Measurements from ENCODE around the gene IRF2BP2.
A peak's percentile ranks its signal among the peaks of the same experiment; 100 is the strongest.

IRF2BP2 gene

DNA sequence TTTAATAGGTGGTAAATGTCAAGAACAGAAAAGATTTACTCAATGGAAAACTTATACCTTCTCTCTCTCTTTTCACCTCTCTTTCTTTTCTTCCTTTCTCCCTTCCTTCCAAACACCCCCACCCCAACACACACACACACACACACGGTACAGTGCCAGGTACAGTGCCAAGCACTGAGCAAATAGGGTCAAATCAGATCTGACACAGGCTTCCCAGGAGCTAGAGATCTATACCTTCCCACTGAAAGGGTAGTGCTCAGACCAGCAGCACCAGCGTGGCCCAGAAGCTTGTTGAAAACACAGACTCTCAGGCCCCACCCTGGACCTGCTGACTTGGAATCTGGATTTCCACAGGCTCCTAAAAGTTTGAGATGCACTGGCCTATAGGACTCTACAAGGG lies 31.9 kb downstream of the IRF2BP2 start:
- Histone ChIP-seq H3K4me1 (ENCODE audit: control insufficient read depth in 5 of 5, insufficient read depth in 5 of 5, low read length in 5 of 5) (peaks cover 0 to 31% (median 20%) of the 10 kb centered on the region in 5 donors), H3K27me3 (ENCODE audit: control insufficient read depth in 5 of 5, insufficient read depth in 4 of 5, low read length in 5 of 5) (no peaks in the 10 kb centered on the region), H3K9ac (ENCODE audit: low read length in 5 of 5) (no peak overlapping the region), H3K27ac (ENCODE audit: low read depth, low read length) (no peak overlapping the region), H3K9me3 (ENCODE audit: control insufficient read depth in 5 of 5, low read length in 5 of 5) (no peaks in the 10 kb centered on the region), H3K36me3 (ENCODE audit: control insufficient read depth in 5 of 5, insufficient read depth in 5 of 5, low read length in 5 of 5) (no peaks in the 10 kb centered on the region), H3K4me3 (ENCODE audit: low read depth in 1 of 5, low read length in 5 of 5) (no peak overlapping the region)

- H3K27ac ChIP-seq (ENCODE audit: low read depth, low read length): no peak overlapping the region
- no peaks in the 10 kb centered on the region for H3K9me3 ChIP-seq (ENCODE audit: control insufficient read depth in 5 of 5, low read length in 5 of 5)
- H3K36me3 ChIP-seq (ENCODE audit: control insufficient read depth in 5 of 5, insufficient read depth in 5 of 5, low read length in 5 of 5): no peaks in the 10 kb centered on the region
- H3K9ac ChIP-seq (ENCODE audit: low read length in 5 of 5): no peak overlapping the region
- H3K27me3 ChIP-seq (ENCODE audit: control insufficient read depth in 5 of 5, insufficient read depth in 4 of 5, low read length in 5 of 5): no peaks in the 10 kb centered on the region
- peaks cover 0 to 16% (median 9%) of the 10 kb centered on the region in 5 donors for H3K4me1 ChIP-seq (ENCODE audit: control insufficient read depth in 5 of 5, insufficient read depth in 5 of 5, low read length in 5 of 5)
- H3K4me3 ChIP-seq (ENCODE audit: low read depth in 1 of 5, low read length in 5 of 5): no peak overlapping the region
Observed at GRCh38 chr1:234573711-234574299, 36.2 kb downstream of the IRF2BP2 start.

DNA sequence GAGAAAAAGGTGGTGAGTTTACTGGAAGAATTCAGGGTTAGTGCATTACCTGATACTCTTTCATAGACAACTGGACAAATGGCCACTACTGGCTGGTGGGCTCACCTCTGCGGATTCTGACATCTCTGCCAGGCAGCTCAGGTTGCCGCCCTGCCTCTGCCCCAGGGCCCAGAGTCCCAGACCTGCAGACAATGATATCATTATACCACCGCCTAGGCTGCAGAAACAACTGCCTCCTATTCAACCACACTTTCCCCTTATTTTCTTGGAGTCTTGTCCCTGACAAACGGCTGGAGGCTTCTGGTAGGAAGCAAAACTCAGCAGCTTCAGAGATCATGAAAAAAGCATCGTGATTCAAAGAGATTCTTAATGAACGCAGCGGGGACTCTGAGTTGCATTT lies 37.0 kb downstream of the IRF2BP2 start:
- Histone ChIP-seq H3K9ac (ENCODE audit: low read length in 5 of 5) (no peak overlapping the region), H3K9me3 (ENCODE audit: control insufficient read depth in 5 of 5, low read length in 5 of 5) (no peaks in the 10 kb centered on the region), H3K27me3 (ENCODE audit: control insufficient read depth in 5 of 5, insufficient read depth in 4 of 5, low read length in 5 of 5) (no peaks in the 10 kb centered on the region), H3K27ac (ENCODE audit: low read depth, low read length) (no peak overlapping the region), H3K4me3 (ENCODE audit: low read depth in 1 of 5, low read length in 5 of 5) (no peak overlapping the region), H3K4me1 (ENCODE audit: control insufficient read depth in 5 of 5, insufficient read depth in 5 of 5, low read length in 5 of 5) (peaks cover 0 to 16% (median 9%) of the 10 kb centered on the region in 5 donors), H3K36me3 (ENCODE audit: control insufficient read depth in 5 of 5, insufficient read depth in 5 of 5, low read length in 5 of 5) (no peaks in the 10 kb centered on the region)

DNA sequence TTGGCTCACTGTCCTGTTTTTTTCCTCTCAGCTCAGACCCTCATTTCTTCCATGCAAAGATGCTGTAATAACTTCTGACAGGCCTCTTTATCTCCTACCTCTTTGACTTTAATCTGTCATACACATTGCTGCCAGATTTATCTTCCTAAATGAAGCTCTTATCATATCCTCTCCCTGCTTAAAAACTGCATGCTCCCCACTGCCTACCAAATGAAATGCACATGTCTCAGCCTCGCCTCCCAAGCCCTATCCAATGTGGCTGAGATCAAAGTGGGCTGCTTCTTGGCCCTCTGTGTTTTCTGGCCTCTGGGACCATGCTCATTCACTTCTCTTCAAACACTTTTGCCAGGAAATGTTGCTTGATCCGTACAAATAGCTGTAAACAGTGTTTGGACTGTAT lies 38.3 kb downstream of the IRF2BP2 start:
- Histone ChIP-seq H3K9ac (ENCODE audit: low read length in 5 of 5) (no peak overlapping the region), H3K27ac (ENCODE audit: low read depth, low read length) (no peak overlapping the region), H3K4me1 (ENCODE audit: control insufficient read depth in 5 of 5, insufficient read depth in 5 of 5, low read length in 5 of 5) (peaks cover 0 to 16% (median 9%) of the 10 kb centered on the region in 5 donors), H3K36me3 (ENCODE audit: control insufficient read depth in 5 of 5, insufficient read depth in 5 of 5, low read length in 5 of 5) (no peaks in the 10 kb centered on the region), H3K9me3 (ENCODE audit: control insufficient read depth in 5 of 5, low read length in 5 of 5) (no peaks in the 10 kb centered on the region), H3K4me3 (ENCODE audit: low read depth in 1 of 5, low read length in 5 of 5) (no peak overlapping the region), H3K27me3 (ENCODE audit: control insufficient read depth in 5 of 5, insufficient read depth in 4 of 5, low read length in 5 of 5) (no peaks in the 10 kb centered on the region)

- peaks cover 0 to 18% (median 9%) of the 10 kb centered on the region in 5 donors for H3K4me1 ChIP-seq (ENCODE audit: control insufficient read depth in 5 of 5, insufficient read depth in 5 of 5, low read length in 5 of 5)
- no peak overlapping the region for H3K9ac ChIP-seq (ENCODE audit: low read length in 5 of 5)
- no peaks in the 10 kb centered on the region for H3K27me3 ChIP-seq (ENCODE audit: control insufficient read depth in 5 of 5, insufficient read depth in 4 of 5, low read length in 5 of 5)
- H3K4me3 ChIP-seq (ENCODE audit: low read depth in 1 of 5, low read length in 5 of 5): no peak overlapping the region
- H3K36me3 ChIP-seq (ENCODE audit: control insufficient read depth in 5 of 5, insufficient read depth in 5 of 5, low read length in 5 of 5): no peaks in the 10 kb centered on the region
- no peak overlapping the region for H3K27ac ChIP-seq (ENCODE audit: low read depth, low read length)
- no peaks in the 10 kb centered on the region for H3K9me3 ChIP-seq (ENCODE audit: control insufficient read depth in 5 of 5, low read length in 5 of 5)
Observed at GRCh38 chr1:234570329-234571120, 39.5 kb downstream of the IRF2BP2 start.

DNA sequence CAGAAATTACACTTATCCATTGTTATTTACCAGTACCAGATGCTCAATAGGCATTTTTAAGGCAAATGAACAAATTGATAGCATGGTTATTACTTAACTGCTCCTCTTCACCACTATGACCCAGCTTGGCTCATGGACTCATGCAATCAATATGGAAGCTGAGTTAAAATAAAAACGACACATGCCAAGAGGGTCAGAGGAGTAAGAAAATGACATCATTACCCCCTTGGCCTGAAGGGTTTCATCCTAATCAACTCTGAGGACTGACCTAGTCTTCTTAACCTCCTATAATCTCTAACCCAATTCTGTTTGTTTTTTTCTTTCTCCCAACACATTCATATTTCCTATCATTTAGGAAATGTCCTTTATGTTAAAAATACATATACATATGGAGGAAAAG lies 41.6 kb downstream of the IRF2BP2 start:
- Histone ChIP-seq H3K27me3 (ENCODE audit: control insufficient read depth in 5 of 5, insufficient read depth in 4 of 5, low read length in 5 of 5) (no peaks in the 10 kb centered on the region), H3K4me3 (ENCODE audit: low read depth in 1 of 5, low read length in 5 of 5) (no peak overlapping the region), H3K4me1 (ENCODE audit: control insufficient read depth in 5 of 5, insufficient read depth in 5 of 5, low read length in 5 of 5) (peaks cover 0 to 10% (median 1%) of the 10 kb centered on the region in 5 donors), H3K9me3 (ENCODE audit: control insufficient read depth in 5 of 5, low read length in 5 of 5) (no peaks in the 10 kb centered on the region), H3K27ac (ENCODE audit: low read depth, low read length) (no peak overlapping the region), H3K9ac (ENCODE audit: low read length in 5 of 5) (no peak overlapping the region), H3K36me3 (ENCODE audit: control insufficient read depth in 5 of 5, insufficient read depth in 5 of 5, low read length in 5 of 5) (no peaks in the 10 kb centered on the region)

GRCh38 chr1:234565132-234565531 lies 44.8 kb downstream of the IRF2BP2 start:
- Histone ChIP-seq H3K9ac (ENCODE audit: low read length in 5 of 5) (no peak overlapping the region), H3K9me3 (ENCODE audit: control insufficient read depth in 5 of 5, low read length in 5 of 5) (no peaks in the 10 kb centered on the region), H3K4me3 (ENCODE audit: low read depth in 1 of 5, low read length in 5 of 5) (no peak overlapping the region), H3K27ac (ENCODE audit: low read depth, low read length) (no peak overlapping the region), H3K4me1 (ENCODE audit: control insufficient read depth in 5 of 5, insufficient read depth in 5 of 5, low read length in 5 of 5) (peaks cover 0 to 14% (median 7%) of the 10 kb centered on the region in 5 donors), H3K36me3 (ENCODE audit: control insufficient read depth in 5 of 5, insufficient read depth in 5 of 5, low read length in 5 of 5) (no peaks in the 10 kb centered on the region), H3K27me3 (ENCODE audit: control insufficient read depth in 5 of 5, insufficient read depth in 4 of 5, low read length in 5 of 5) (no peaks in the 10 kb centered on the region)

GRCh38 chr1:234564035-234565029 lies 45.6 kb downstream of the IRF2BP2 start:
- H3K27me3 ChIP-seq (ENCODE audit: control insufficient read depth in 5 of 5, insufficient read depth in 4 of 5, low read length in 5 of 5): no peaks in the 10 kb centered on the region
- H3K4me3 ChIP-seq (ENCODE audit: low read depth in 1 of 5, low read length in 5 of 5): no peak overlapping the region
- no peak overlapping the region for H3K27ac ChIP-seq (ENCODE audit: low read depth, low read length)
- no peak overlapping the region for H3K9ac ChIP-seq (ENCODE audit: low read length in 5 of 5)
- H3K36me3 ChIP-seq (ENCODE audit: control insufficient read depth in 5 of 5, insufficient read depth in 5 of 5, low read length in 5 of 5): no peaks in the 10 kb centered on the region
- H3K9me3 ChIP-seq (ENCODE audit: control insufficient read depth in 5 of 5, low read length in 5 of 5): no peaks in the 10 kb centered on the region
- H3K4me1 ChIP-seq (ENCODE audit: control insufficient read depth in 5 of 5, insufficient read depth in 5 of 5, low read length in 5 of 5): peaks cover 0 to 14% (median 7%) of the 10 kb centered on the region in 5 donors

GRCh38 chr1:234562334-234562733 lies 47.6 kb downstream of the IRF2BP2 start:
- Histone ChIP-seq H3K9ac (ENCODE audit: low read length in 5 of 5) (peak overlapping the region in 1 of 5 donors; percentile 39), H3K27me3 (ENCODE audit: control insufficient read depth in 5 of 5, insufficient read depth in 4 of 5, low read length in 5 of 5) (no peaks in the 10 kb centered on the region), H3K36me3 (ENCODE audit: control insufficient read depth in 5 of 5, insufficient read depth in 5 of 5, low read length in 5 of 5) (no peaks in the 10 kb centered on the region), H3K4me1 (ENCODE audit: control insufficient read depth in 5 of 5, insufficient read depth in 5 of 5, low read length in 5 of 5) (peaks cover 0 to 14% (median 7%) of the 10 kb centered on the region in 5 donors), H3K27ac (ENCODE audit: low read depth, low read length) (peak overlapping the region; percentile 63), H3K4me3 (ENCODE audit: low read depth in 1 of 5, low read length in 5 of 5) (no peak overlapping the region), H3K9me3 (ENCODE audit: control insufficient read depth in 5 of 5, low read length in 5 of 5) (no peaks in the 10 kb centered on the region)

Data from subcutaneous abdominal adipose tissue (tissue), 5 donors.